IPS-11a (cell line): ENCODE measurements around the gene KLHL20.
"Not testable (repeated sequence)": the region's sequence is repeated elsewhere in the genome, so short reads cannot be mapped to it uniquely, and the experiment has no call there.

ENCODE experiments used
- H3K4me3 ChIP-seq: one replicate; pipeline ENCODE4 v1.5.1; 2013; ENCODE audit warnings: low read depth, low read length, control low read depth

Gene KLHL20, protein sequence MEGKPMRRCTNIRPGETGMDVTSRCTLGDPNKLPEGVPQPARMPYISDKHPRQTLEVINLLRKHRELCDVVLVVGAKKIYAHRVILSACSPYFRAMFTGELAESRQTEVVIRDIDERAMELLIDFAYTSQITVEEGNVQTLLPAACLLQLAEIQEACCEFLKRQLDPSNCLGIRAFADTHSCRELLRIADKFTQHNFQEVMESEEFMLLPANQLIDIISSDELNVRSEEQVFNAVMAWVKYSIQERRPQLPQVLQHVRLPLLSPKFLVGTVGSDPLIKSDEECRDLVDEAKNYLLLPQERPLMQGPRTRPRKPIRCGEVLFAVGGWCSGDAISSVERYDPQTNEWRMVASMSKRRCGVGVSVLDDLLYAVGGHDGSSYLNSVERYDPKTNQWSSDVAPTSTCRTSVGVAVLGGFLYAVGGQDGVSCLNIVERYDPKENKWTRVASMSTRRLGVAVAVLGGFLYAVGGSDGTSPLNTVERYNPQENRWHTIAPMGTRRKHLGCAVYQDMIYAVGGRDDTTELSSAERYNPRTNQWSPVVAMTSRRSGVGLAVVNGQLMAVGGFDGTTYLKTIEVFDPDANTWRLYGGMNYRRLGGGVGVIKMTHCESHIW

GRCh38 chr1:173714759-173715537 is at the start of gene KLHL20:
TSS of gene KLHL20 (plus strand) at chr1:173714981. CDS start at chr1:173716044, 1,063 bp downstream.
- peak within 1 kb of the TSS; percentile 94 for H3K4me3 ChIP-seq

DNA sequence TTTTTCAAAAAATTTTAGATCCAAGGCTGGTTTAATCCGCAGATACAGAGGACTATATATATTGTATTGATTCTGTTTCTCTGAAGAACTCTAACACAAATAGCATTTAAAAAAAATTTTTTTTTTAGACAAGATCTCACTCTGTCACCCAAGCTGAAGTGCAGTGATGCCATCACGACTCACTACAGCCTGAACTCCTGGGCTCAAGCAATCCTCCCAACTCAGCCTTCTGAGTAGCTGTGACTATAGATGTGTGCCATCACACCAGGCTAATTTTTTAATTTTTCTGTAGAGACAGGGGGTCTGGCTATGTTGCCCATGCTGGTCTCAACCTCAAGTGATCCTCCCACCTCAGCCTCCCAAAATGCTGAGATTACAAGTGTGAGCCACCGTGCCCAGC is 48.1 kb upstream of the KLHL20 start:
- H3K4me3 ChIP-seq, result no peak overlapping the region

- peak within 1 kb of the TSS; percentile 44 for H3K4me3 ChIP-seq
These were observed 45.3 kb upstream of the KLHL20 start, which contains the start of gene ANKRD45 for GRCh38 chr1:173669491-173669941. TSS of gene ANKRD45 (minus strand) at chr1:173669851. CDS start at chr1:173659418, 10,433 bp downstream.

GRCh38 chr1:173674496-173674895 is 40.3 kb upstream of the KLHL20 start:
- H3K4me3 ChIP-seq, result not testable (repeated sequence)

- not testable (repeated sequence) for H3K4me3 ChIP-seq
These were observed 34.6 kb upstream of the KLHL20 start for GRCh38 chr1:173680152-173680551.

GRCh38 chr1:173682184-173682583 is 32.6 kb upstream of the KLHL20 start:
- H3K4me3 ChIP-seq, result no peak overlapping the region

GRCh38 chr1:173683838-173684237 is 30.9 kb upstream of the KLHL20 start:
- not testable (repeated sequence) for H3K4me3 ChIP-seq

GRCh38 chr1:173685121-173685520 is 29.7 kb upstream of the KLHL20 start:
- not testable (repeated sequence) for H3K4me3 ChIP-seq

DNA sequence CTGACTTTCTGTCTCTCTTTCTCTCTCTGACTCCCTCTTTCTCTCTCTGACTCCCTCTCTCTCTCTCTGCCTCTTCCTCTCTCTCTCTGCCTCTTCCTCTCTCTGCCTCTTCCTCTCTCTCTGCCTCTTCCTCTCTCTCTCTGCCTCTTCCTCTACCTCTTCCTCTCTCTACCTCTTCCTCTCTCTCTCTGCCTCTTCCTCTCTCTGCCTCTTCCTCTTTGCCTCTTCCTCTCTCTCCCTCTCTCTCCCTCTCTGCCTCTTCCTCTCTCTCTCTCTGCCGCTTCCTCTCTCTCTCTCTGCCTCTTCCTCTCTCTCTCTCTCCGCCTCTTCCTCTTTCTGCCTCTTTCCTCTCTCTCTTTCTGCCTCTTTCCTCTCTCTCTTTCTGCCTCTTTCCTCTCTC is 26.5 kb upstream of the KLHL20 start:
- H3K4me3 ChIP-seq, result no peak overlapping the region

DNA sequence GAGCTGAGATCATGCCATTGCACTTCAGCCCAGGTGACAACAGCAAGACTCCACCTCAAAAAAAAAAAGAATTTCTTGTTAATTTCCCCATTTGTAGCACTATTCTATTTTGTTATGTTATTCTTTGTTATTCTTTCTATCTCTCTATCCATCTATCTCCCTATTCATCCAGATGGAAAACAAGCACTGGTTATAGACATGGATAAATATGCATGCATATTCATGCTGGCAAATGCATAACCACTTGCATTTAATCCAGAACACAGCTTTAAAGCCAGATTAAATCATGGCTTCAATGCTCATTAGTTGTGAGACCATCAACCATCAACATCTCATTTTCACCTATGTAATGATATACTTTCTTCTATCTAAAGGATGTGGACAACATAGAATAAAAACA is 21.5 kb upstream of the KLHL20 start:
- H3K4me3 ChIP-seq, result no peak overlapping the region

GRCh38 chr1:173701299-173701698 is 13.5 kb upstream of the KLHL20 start:
- H3K4me3 ChIP-seq, result not testable (repeated sequence)

- H3K4me3 ChIP-seq, result no peak overlapping the region
These were observed 12.0 kb upstream of the KLHL20 start for GRCh38 chr1:173702736-173703135.

DNA sequence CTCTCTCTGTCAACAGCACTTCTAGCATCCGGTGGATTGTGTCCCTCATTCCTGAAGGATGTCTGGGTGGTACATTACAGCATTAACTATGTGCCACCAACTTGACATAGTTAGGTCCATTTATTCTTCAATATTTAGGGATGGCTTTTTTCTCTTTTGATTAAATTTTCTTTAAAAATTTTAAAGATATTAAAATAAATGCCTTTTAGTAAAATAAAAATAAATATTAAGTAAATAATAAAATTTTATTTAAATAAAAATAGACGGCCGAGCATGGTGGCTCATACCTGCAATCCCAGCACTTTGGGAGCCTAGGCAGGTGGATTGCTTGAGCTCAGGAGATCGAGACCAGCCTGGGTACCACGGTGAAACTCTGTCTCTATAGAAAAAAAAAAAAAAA is 9.7 kb upstream of the KLHL20 start:
- H3K4me3 ChIP-seq, result no peak overlapping the region

DNA sequence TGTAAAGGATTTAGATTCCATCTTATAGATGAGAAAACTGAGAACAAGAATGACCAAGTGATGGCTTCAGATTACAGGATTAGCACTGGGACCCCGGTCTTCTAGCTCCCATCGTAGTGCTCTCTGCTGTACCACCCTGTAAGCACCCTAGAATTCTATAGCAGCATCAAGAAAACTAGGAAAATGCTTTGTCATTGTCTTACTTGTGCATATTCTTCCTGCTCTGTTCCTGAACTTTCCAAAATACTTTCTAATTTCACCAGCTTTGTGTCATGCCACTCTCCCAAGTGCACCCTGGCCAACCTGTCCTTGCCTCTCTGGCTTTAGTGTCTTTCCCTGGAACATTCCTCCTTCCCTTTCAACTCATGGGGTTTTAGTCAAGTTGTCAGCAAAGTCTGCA is 6.0 kb upstream of the KLHL20 start:
- no peak overlapping the region for H3K4me3 ChIP-seq

DNA sequence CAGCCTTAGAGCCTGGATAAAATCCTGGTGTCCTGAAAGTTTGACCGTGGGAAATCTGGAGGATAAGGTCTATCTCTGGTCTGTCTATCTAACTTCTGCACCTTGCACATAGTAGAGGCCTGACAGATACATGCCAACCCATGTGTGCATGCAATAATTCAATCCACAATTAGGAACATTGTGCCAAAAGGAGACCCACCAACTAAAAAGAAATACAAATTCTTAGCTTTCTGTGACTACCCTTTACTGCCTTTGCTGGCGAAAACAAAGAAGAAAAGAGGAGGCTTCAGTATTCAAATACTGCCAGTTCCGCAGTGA is 381 bp upstream of the KLHL20 start:
- H3K4me3 ChIP-seq, result peak overlapping the region; percentile 18

DNA sequence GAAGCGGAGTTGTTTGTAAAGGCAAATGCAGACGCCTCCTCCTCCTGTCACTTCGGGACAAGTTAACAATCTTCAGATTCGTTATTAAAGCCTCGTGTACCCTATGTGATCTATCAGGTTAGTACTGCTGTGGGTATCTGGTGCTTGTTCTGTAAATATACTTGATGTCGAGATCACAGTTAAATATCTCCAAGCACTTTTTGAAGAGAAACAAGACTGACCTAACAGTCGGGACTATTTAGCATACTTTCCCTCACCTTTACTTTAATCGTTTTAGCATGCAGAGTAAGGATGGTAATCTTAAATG is 710 bp downstream of the KLHL20 start:
- H3K4me3 ChIP-seq, result peak overlapping the region; percentile 94

- no peak overlapping the region for H3K4me3 ChIP-seq
These were observed 2.5 kb downstream of the KLHL20 start for GRCh38 chr1:173717238-173717637.

DNA sequence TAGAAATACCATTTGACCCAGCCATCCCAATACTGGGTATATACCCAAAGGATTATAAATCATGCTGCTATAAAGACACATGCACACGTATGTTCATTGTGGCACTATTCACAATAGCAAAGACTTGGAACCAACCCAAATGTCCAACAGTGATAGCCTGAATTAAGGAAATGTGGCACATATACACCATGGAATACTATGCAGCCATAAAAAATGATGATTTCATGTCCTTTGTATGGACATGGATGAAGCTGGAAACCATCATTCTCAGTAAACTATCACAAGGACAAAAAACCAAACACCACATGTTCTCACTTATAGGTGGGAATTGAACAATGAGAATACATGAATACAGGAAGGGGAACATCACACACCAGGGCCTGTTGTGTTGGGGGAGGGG is 16.6 kb downstream of the KLHL20 start:
- not testable (repeated sequence) for H3K4me3 ChIP-seq

GRCh38 chr1:173733912-173734311 is 19.1 kb downstream of the KLHL20 start:
- H3K4me3 ChIP-seq, result no peak overlapping the region

DNA sequence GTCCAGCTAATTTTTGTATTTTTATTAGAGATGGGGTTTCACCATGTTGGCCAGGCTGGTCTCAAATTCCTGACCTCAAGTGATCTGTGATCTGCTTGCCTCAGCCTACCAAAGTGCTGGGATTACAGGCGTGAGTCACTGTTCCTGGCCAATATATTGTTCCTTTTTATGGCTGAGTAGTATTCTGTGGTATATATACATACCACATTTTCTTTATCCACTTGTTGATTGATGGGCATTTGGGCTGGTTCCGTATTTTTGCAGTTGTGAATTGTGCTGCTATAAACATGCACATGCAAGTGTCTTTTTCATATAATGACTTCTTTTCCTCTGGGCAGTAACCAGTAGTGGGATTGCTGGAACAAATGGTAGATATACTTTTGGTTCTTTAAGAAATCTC is 21.3 kb downstream of the KLHL20 start:
- H3K4me3 ChIP-seq, result not testable (repeated sequence)

DNA sequence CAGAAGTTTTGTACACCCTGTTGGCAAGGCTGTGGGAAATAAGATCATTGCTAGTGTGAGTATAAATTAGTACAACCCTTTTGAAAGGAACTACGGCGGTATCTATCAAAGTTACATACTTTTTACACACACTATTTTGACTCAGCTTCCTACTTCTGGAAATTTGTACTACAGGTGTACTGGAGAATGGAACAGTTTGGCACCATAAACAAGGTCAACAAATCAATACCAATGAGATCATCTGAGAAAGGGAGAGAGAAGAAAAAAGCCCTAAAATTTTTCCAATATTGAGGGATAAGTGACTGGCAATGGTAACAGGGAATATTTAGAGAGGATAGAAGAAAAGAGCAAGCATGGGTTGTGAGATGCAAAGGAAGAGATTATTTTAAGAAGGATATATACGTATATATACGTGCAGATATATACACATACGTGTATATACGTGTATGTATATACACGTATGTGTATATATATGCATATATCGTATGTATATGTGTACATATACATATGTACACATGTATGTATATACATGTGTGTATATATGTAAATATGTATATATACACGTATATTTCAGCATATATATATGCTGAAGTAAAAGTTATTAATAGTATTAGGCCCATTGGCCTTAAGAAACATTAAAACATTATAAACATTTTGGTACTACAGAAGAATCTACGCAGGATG is 27.6 kb downstream of the KLHL20 start:
- H3K4me3 ChIP-seq, result no peak overlapping the region
